ENCODE results near the gene PIGN.
"Not testable (repeated sequence)": the region's sequence is repeated elsewhere in the genome, so short reads cannot be mapped to it uniquely, and the experiment has no call there.

Gene PIGN

DNA sequence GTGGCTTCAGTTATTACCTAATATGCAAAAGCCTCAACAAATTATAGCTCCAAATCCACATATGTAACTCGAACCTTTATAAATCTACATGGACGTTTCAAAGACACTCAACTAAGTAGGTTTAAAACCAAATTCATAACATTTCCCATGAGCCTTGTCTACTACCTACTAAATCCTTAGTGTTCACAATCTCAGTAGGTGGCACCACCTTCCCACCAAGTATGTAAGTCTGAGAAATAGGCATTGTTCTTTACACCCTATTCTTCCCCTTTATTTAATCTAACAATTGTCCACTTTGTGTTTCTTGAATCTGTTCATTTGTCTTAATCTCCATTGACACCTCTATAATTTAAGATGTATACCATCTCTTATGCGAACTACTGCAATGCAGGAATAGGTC, 4.6 kb downstream of the PIGN start:
- DNase-seq (ENCODE audit: low spot score) = no peak

DNA sequence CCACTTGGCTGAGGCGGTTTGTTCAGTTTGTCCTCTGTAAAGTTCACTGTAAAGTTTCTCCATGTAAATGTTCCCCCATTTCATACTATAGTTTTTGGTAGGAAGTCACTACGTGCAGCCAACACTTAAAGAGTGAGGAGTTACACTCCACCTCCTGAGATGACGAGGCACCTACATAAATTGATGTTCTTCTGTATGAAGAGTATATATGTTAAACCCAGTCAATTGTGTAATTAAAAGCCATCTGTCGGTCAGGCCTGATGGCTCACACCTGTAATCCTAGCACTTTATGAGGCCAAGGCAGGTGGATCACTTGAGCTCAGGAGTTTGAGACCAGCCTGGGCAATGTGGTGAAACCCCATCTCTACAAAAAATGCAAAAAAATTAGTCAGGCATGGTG, 7.6 kb downstream of the PIGN start:
- DNase-seq (ENCODE audit: low spot score) = no peak

DNA sequence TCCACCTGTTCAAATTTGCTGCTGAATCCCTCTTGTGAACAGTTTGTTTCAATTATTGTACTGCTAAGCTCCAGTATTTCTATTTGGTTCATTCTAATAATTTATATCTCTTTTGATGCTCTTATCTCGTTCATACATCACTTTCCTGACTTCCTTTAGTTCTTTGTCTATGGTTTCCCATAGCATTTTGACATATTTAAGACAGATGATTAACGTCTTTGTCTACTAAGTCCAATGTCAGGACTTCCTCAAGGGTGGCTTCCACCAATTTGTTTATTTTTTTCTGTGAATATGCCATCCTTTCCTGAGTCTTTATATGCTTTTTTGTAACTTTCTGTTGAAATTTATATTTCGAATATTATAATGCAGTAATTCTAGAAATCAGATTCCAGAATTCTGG, 9.6 kb downstream of the PIGN start:
- no peak for DNase-seq (ENCODE audit: low spot score)

DNA sequence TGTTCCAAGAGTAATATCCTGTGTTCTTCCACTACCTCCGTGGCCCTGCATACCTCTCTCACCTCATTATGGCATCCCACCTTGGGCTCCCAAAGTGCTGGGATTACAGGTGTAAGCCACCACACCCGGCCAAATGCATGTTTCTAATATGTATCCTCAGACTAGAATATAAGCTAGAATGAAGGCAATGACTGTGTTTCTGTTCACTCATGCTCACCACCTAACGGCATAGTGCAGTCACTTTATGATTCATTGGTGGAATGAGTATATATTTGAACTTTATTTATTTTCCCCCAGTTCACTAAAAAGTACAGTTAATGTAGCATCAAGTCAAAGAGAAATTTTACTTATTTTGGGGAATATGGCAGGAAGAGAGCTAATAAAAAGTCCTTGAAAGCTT, 11.3 kb downstream of the PIGN start:
- DNase-seq (ENCODE audit: low spot score) = no peak

DNA sequence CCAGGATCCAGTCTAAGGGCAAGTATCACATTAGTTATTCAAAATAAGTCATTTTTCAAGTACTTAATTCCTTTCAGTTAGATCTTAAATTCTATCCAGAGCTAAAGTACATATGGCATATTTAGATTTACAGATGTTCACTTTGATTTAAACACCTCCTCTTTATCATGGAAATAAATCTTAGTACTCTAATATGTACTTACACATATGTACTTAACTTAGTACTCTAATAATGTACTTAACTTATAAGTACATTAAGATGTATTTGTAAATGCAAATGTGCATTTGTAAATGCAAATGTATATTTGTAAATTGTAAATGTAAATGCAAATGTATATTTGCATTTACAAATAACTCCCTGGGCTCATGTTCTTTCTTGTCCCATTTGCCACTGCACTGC, 14.6 kb downstream of the PIGN start:
- no peak for DNase-seq (ENCODE audit: low spot score)

DNA sequence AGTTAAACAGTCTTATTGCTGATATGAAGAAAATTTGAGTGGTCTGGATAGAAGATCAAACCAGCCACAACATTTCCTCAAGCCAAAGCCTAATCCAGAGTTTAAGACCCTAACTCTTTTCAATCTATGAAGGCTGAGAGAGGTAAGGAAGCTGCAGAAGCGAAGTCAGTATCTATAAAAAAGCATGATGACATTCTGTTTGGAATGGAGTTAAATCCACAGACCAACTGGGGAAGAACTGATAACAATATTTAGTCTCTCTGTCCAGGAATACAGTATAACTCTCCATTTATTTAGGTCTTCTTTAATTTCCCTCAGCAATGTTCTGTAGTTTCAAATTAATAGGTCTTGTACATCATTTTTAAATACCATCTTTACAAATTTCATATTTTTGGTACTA, 16.0 kb downstream of the PIGN start:
- DNase-seq (ENCODE audit: low spot score) = no peak

DNA sequence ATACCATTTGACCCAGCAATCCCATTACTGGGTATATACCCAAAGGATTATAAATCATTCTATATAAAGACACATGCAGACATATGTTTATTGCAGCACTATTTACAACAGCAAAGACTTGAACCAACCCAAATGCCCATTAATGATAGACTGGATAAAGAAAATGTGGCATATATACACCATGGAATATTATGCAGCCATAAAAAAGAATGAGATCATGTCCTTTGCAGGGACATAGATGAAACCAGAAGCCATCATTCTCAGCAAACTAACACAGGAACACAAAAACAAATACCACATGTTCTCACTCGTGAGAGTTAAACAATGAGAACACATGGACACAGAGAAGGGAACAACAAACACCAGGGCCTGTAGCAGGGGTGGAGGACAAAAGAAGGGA, 20.3 kb downstream of the PIGN start:
- DNase-seq (ENCODE audit: low spot score) = not testable (repeated sequence)

DNA sequence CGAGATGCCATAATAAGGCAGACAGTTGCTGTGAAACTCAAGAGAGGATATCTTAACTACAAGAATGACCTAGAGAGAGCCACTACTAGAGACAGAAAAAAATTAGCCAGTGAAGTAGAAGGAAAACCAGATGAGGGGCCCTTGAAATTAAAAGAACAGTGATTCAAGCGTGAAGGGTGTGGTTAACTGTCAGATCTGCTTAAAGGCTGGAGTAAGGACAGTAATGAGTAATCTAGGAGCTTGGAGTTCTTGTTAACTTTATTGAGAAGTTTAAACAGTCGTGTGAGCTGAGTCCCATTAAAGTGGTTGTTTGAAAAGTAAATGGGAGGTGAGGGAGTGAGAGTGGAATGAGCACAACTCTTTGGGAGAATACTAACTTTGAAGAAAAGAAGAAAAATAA, 21.3 kb downstream of the PIGN start:
- DNase-seq (ENCODE audit: low spot score) = no peak

DNA sequence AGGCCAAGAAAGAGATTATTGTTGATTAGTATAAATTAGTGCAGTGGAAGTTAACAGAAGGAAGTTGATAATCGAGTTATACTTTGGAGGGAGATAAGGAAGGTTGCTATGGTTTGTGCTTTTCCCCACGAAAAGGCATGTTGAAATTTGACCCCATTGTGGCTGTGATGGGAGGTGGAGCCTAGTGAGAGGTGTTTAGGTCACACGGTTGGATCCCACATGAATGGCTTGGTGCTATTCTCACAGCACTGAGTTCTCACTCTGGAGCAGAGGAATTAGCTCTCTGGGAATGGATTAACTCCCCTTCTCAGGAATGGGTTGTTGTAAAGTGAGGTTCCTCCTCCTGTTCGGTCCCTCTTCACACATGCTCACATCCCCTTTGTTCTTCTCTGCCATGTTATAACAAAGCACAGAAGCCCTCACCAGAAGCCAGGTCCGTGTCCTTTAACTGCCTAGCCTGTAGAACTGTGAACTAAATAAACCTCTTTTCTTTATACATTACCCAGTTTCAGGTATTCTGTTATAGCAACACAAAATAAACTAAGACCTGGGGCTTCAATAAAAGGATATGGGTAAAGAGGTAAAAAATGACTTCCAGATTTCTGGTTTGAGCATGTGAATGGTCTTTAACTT, 21.9 kb downstream of the PIGN start:
- no peak for DNase-seq (ENCODE audit: low spot score)

DNA sequence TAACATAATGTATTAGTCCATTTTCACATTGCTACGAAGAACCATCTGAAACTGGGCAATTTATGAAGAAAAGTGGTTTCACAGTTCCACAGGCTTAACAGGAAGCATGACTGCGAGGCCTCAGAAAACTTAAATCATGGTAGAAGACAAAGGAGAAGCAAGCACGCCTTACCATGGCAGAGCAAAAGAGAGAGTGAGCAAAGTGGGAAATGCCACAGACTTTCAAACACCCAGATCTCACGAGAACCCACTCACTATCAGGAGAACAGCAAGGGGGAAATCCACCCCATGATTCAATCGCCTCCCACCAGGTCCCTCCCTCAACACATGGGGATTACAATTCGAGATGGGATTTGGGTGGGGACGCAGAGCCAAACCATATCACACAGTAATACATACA, 22.5 kb downstream of the PIGN start:
- no peak for DNase-seq (ENCODE audit: low spot score)

DNA sequence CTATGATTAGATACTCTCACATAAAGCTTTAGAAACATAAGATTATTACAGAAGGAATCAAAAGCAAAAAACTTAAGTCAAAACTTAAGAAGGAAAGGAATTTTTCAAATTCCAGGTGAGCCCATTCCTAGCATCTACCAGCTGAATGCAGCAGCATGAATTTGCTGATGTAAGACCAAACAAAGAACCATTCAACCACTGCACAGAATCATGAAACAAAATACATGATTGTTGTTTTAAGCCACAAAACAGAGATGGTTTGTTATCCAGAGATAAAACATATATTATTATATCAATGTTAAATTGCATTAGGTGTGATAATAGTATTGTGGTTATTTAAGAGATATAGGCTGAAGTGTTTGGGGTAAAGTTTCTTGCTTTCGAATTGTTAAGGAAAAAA, 29.0 kb downstream of the PIGN start:
- DNase-seq (ENCODE audit: low spot score) = no peak

DNA sequence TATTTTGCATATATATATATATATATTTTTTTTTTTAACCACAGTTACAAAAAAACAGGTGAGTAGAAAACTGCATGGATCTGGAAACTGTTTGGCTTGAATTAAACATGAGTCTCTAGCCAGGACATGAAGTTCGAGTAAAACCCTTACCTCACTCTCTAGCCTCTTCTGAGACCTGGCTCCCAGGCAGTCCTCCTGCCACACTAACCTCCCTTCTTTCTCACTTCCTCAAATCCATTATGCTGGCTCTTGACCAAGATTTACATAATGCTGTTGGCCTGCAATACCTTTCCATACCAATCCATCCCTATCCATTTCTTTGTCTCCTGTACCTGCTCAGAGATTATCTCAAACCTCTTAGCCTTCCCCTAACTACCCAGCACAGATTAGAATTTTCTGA, 34.0 kb downstream of the PIGN start:
- no peak for DNase-seq (ENCODE audit: low spot score)

DNA sequence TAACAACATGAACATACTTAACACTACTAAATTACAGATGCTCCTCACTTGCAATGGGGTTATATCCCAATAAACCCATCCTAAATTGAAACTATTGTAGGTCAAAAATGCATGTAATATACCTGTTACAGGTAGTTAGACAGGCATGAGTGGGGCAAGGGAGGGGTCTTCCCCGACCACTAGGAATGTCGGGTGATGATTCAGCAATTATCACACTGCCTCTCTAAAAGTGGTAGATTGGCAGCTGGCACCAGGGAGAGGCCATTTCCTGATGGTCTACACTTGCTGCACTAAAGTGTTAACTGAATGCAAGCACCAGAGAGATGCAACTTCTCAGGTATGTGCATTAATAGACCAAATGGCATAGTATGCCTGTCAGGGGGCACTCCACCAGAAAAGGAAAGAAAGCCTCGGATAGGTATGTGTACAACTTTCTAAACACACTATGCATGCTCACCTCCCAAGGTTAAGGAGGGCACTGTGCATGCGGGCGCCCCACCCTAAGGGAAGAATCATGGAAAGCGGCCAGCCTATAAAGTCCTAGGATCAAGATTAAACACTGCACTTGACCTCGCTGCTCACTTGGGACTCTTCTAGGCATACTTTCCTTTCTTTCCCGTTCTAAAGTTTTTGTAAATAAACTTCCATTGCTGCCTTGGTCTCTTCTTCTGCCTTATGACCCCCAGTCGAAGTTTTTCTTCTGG, 35.6 kb downstream of the PIGN start:
- no peak for DNase-seq (ENCODE audit: low spot score)

DNA sequence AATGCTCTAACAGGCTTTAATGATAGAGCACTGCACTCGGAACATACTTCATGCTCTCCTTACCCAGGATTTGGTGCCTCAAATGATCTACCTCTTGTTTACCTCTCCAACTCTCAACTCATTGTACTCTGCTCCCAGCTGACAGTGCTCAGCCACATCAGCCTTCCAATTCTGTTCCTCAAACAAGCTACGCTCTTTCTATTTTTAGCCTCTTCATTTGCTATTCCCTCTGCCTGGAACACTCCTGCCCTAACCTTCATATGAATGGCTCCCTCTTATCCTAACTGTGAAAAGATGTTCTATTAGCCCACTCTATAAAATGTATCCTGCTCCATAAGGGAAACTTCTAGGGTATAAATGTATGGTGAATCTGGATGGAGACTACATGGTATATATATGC, 42.5 kb downstream of the PIGN start:
- DNase-seq (ENCODE audit: low spot score) = no peak

DNA sequence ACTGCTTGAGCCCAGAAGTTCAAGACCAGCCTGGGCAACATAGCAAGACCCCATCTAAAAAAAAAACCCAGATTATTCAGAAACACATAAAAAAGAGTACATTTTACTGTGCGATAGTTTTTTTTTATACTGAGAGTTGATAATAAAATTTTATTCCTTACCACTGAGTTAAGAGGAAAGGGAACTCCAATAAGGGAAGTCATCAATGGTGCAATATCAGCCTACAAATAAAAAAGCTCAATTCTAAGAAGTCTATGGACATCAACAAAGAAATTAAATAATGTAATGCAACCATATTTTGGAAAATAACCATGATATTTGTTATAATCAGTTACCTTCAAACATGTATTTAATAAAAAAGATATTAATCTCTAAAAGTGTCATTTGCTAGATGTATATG, 46.6 kb downstream of the PIGN start:
- no peak for DNase-seq (ENCODE audit: low spot score)

DNA sequence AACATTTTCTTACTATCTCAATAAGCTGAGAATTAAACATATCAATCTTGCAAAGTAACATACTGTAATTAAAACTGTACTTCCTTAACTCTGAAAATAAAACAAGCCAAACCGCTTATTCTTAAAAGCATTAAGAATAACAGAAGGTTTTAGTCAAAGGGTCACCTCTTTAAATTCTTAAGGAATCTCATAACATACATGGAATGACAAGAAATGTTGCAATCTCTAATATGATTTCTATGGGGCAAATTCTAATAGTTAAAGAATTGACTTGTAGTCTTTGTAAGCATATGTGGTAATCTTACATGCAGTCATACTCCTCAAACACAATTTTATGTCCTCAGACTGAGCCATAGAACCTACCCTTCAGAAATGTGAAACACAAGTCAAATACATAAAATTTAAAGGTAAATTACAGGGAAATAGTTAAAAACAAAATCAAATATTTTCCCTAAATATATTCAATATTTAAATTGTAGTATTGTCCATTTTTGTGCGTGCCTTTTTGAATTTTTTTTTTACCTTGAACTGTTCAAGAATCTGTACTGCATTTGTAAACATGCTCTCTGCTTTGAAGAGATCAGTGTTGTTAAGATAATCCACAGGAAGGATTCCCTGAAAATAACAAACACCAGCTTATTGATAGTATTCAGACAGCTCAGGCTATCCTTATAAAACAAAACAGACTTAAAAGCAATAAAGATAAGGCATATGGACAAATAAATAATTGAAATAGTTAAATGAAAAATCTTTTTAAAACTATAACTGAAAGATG, 48.2 kb downstream of the PIGN start:
- DNase-seq (ENCODE audit: low spot score) = no peak

DNA sequence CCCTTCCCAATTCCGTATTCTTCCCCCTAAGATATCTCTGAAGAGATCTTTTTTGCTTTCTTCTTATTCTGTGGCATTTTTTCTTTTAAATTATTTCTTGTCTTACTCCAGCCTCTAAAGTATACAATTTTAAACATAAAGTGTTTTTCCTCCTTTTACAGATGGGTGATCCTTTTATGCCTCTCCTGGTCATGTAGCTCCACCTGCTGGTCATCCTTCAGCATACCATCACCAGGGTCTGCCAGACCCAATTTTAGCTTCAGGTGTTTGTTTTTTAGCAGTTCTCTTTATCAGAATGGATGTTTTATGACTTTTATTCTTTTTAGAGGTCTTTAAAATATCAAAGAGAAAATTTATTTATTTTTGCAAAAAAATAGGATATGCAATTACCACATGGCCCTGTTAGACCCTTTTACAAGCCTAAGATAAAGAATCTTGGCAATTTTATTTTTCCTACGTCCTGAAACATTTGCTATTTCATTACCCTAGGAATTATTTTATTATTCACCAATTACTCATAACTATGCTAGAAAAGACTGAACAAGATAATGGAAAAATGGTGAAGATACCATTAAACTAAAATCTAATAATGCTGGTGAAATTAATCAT, 55.5 kb downstream of the PIGN start:
- peak; percentile 67 for DNase-seq (ENCODE audit: low spot score)

DNA sequence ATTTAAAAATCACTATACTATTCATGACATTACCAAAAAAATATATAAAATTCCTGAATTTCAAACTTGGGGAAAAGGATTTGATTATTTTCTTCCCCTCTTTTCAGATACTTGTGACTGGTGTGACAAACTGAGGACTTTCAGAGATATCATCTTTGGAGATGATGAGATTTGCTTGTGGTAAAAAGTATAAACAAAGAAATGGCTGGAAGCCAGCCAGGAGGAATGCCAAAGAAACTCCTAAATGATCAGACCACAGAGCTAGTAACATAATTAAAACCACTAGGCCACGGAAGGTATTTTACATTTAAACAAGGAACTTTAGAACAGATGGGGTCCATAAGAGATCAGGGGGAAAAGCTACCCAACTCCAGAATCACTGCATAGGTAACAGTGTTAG, 58.7 kb downstream of the PIGN start:
- DNase-seq (ENCODE audit: low spot score) = no peak

DNA sequence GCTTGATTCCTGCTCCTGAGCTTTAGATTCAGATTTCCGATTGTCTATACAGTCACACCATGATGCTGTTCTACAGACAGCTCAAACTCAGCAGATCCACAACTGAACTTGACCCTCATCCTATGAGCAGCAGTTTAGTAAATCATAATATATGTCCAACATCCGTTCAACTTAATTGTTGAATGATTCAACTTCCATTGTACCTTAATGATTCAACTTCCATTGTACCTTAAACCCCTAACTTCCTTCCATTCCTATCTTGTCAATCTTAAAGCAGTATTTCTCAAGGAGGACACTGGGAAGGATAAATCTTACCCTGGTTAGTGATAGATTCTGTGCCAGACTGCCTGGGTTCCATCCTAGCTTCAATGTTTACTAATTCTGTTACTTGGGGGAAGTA, 60.1 kb downstream of the PIGN start:
- DNase-seq (ENCODE audit: low spot score) = no peak

DNA sequence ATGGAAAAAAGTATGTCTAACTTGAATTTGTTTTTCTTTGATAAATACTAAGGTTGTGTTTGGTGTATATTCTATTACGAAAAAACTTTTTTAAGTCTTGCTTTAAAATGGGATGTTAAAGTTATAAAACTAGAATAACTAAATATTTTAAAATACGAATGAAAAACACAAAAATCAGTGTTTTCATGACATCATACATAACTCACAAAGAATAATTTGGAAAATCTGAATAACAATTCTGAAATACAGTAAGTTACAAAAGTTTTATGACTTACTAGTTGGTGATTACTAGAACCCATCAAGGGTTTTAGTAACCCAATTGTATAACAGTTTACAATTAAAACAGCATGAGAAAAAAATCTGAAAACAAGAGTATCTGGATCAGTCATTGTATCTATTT, 61.2 kb downstream of the PIGN start:
- DNase-seq (ENCODE audit: low spot score) = no peak

DNA sequence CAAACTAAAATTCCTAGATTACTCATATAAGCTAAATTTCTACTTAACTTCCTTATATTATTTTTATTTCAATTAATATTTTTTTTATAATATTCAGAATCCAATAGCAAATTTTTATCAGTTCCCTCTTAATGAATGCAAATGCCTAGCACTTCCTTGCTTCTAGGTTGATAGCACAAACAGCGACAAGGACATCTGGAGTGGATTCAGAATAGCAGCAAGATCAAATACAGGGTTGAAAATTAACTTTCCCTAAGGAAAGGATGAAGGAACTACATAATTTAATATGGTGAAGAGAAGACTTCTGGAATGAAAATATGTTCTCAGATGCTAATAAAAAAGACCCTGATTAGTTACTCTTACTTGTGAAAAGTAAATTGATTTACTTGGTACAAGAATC, 64.5 kb downstream of the PIGN start:
- no peak for DNase-seq (ENCODE audit: low spot score)

DNA sequence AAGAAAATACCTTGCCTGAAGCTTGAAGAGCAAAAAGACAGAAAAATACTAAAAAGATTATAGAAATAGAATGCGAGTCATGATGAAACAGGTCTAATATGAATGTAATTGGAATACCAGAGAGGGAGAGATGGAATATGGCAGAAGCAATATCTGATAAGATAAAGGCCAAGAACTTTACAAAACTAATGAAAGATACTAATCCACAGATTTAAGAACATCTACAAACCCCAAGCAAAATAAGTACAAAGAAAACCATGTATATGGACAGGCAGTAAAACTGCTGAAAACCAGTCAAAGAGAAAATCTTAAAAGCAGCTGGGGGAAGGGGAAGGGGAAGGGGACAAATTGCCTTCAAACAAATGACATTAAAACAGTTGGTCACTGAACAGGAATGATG, 67.0 kb downstream of the PIGN start:
- no peak for DNase-seq (ENCODE audit: low spot score)

DNA sequence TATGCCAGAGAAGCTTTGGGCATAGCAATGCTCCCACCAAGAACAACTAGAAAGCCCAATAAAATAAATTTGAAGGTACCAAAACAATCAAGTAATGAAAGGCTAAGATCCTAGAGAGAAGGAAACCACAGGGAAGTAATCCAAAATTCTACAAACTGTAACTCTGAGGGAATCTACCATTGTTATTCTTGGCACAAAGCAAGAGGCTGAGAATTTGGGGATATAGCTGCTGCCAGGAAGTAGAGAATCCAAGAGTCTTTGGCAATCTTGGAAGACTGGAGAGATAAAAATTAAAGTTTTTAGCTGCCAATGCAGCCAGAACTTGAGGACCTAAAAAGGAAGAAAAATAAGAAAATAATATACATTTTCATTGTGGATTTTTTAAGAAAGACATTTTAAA, 68.5 kb downstream of the PIGN start:
- no peak for DNase-seq (ENCODE audit: low spot score)
